ENCODE measurements around the gene KCTD21. TPM values are rescaled to one million over a fixed set of nuclear protein-coding genes. Genes with fewer than 3 reads are reported as not detected.

Gene KCTD21
- polyA plus RNA-seq, 1 experiment, result 16.3 TPM

DNA sequence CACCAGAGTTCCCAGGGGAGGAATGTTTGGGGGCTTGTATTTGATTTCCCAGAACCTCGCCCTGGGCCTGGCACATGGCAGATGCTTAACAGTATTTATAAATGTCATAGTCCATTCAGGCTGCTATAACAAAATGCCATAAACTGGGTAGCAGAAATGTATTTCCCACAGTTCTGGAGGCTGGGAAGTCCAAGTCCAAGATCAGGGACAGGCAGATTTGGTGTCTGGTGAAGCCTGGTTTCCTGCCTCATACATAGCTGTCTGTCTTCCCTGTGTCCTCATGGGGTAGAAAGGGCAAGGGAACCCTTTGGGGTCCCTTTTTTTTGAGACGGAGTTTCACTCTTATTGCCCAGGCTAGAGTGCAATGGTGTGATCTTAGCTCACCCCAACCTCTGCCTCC is 24.0 kb downstream of the KCTD21 start:
- no peaks in the 10 kb centered on the region for H3K36me3 ChIP-seq (ENCODE audit: control insufficient read depth, insufficient read depth, low read length)
- H3K4me3 ChIP-seq (ENCODE audit: low read depth, low read length), result no peak overlapping the region
- TF ChIP-seq, protein P1, sequence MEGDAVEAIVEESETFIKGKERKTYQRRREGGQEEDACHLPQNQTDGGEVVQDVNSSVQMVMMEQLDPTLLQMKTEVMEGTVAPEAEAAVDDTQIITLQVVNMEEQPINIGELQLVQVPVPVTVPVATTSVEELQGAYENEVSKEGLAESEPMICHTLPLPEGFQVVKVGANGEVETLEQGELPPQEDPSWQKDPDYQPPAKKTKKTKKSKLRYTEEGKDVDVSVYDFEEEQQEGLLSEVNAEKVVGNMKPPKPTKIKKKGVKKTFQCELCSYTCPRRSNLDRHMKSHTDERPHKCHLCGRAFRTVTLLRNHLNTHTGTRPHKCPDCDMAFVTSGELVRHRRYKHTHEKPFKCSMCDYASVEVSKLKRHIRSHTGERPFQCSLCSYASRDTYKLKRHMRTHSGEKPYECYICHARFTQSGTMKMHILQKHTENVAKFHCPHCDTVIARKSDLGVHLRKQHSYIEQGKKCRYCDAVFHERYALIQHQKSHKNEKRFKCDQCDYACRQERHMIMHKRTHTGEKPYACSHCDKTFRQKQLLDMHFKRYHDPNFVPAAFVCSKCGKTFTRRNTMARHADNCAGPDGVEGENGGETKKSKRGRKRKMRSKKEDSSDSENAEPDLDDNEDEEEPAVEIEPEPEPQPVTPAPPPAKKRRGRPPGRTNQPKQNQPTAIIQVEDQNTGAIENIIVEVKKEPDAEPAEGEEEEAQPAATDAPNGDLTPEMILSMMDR (IDR thresholded peaks at IDR 0.05; ENCODE audit: insufficient read depth, low read depth, low read length), result no peak
- POLR2A ChIA-PET, result no interaction called here
- DNase-seq (ENCODE audit: low read depth), result no peak
- no peaks in the 10 kb centered on the region for H3K27me3 ChIP-seq (ENCODE audit: control insufficient read depth, insufficient read depth, low read length)
- CTCF ChIA-PET, result no interaction called here

DNA sequence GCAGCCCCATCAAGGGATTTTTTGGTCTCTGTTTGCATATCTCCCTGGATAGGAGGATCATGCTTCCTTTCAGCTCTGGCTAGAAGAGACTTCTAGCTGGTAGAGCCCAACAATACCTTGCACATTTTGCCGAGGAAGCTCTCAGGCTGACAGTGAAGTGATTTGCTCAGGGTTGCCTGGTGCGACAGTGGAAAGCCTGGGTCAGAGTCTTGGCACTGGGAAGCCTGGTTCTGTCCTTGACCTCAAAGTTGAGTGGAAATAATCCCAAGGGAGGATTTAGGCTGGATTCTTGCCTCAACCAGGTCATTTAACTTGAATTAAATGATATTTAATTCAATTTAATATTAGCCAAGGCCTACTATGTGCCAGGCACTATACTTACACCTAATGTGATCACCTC is 24.6 kb downstream of the KCTD21 start:
- Histone ChIP-seq H3K27me3 (ENCODE audit: control insufficient read depth, insufficient read depth, low read length) (no peaks in the 10 kb centered on the region), H3K4me3 (ENCODE audit: low read depth, low read length) (no peak overlapping the region), H3K36me3 (ENCODE audit: control insufficient read depth, insufficient read depth, low read length) (no peaks in the 10 kb centered on the region)
- DNase-seq (ENCODE audit: low read depth), result no peak
- CTCF ChIA-PET, result no interaction called here
- TF ChIP-seq, protein P1 (IDR thresholded peaks at IDR 0.05; ENCODE audit: insufficient read depth, low read depth, low read length), result no peak
- POLR2A ChIA-PET, result no interaction called here

DNA sequence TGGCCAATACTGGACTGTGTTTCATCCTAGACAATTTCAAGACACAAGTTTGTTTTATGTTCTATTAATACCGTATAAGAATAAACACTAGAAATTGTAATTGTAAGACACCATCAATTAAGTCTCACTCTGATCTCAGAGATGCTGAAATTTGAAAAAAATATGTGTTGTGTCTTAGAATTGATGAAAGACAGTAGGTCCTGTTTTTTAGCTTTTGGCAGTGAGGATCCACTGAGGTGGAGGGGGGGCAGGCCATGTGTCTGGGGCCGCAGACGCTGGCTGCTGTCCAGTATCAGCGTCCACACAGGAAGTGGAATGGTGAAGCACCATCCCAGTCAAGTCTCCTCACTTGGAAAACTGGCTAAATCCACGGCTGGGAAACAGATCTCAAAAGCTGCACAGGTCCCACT is 26.5 kb downstream of the KCTD21 start:
- H3K27me3 ChIP-seq (ENCODE audit: control insufficient read depth, insufficient read depth, low read length), result no peaks in the 10 kb centered on the region
- no peak overlapping the region for H3K4me3 ChIP-seq (ENCODE audit: low read depth, low read length)
- no peak for DNase-seq (ENCODE audit: low read depth)
- CTCF ChIA-PET, result interaction anchor here (1.1 kb wide), 1 partner anchor 21 kb away, joined by 4 read pairs; no protein-coding TSS in a partner anchor
- TF ChIP-seq, protein P1 (IDR thresholded peaks at IDR 0.05; ENCODE audit: insufficient read depth, low read depth, low read length), result no peak
- POLR2A ChIA-PET, result no interaction called here
- no peaks in the 10 kb centered on the region for H3K36me3 ChIP-seq (ENCODE audit: control insufficient read depth, insufficient read depth, low read length)

DNA sequence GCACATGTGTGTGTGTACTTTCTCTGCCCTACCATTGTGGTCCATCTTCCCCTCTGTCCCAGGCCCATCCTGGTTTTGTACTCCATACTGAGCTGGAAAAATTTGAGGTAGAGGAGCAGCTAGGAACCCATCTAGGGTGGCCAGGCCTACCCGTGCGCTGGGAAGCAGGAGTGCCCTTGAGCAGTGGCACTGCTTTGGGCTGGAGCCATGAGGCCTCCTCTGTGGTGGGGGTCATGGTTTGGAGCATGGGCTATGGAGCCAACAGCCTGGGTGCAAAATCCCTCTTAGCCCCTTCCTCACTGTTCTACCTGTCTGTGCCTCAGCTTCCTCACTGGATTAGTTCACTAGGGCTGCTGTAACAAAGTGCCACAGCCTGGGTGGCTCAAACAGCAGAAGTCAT is 27.1 kb downstream of the KCTD21 start:
- ChIA-PET POLR2A (no interaction called here), CTCF (interaction anchor here (1.1 to 2.7 kb wide), 2 partner anchors 11 to 21 kb away, joined by 4 to 11 read pairs; no protein-coding TSS in a partner anchor)
- DNase-seq (ENCODE audit: low read depth), result no peak
- TF ChIP-seq, protein P1 (IDR thresholded peaks at IDR 0.05; ENCODE audit: insufficient read depth, low read depth, low read length), result no peak
- H3K4me3 ChIP-seq (ENCODE audit: low read depth, low read length), result no peak overlapping the region
- no peaks in the 10 kb centered on the region for H3K27me3 ChIP-seq (ENCODE audit: control insufficient read depth, insufficient read depth, low read length)
- H3K36me3 ChIP-seq (ENCODE audit: control insufficient read depth, insufficient read depth, low read length), result no peaks in the 10 kb centered on the region

DNA sequence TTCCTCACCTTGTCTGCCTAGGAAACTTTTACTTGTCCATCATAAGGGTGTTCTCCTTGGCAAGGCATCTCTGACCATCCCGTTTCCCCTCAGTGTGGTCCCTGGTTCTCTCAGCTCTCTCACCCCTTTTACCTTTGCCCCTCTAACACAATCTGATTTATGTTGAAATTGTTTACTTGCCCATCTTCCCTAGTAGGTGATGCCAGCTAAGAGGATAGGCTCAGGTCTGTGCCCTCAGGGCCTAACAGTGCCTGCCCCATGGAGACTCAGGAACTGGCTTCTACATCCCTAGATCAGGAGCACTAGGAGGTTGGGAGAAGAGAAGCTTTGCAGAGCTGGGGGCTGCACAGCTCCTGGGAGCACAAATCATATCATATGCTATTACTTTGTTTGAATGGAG is 27.9 kb downstream of the KCTD21 start:
- DNase-seq (ENCODE audit: low read depth), result no peak
- CTCF ChIA-PET, result interaction anchor here (1.2 to 2.7 kb wide), 2 partner anchors 11 to 15 kb away, joined by 3 to 11 read pairs; no protein-coding TSS in a partner anchor
- POLR2A ChIA-PET, result no interaction called here

More for the DNA sequence above, 27.9 kb downstream of the KCTD21 start:
- Histone ChIP-seq H3K4me3 (ENCODE audit: low read depth, low read length) (no peak overlapping the region), H3K36me3 (ENCODE audit: control insufficient read depth, insufficient read depth, low read length) (no peaks in the 10 kb centered on the region), H3K27me3 (ENCODE audit: control insufficient read depth, insufficient read depth, low read length) (no peaks in the 10 kb centered on the region)
- TF ChIP-seq, protein P1 (IDR thresholded peaks at IDR 0.05; ENCODE audit: insufficient read depth, low read depth, low read length), result no peak

Data from BJ (cell line).